Right lobe of liver (tissue), 6 donors: ENCODE measurements around the gene CCDC85C. TPM values are rescaled to one million over a fixed set of nuclear protein-coding genes. Genes with fewer than 3 reads are reported as not detected.

ENCODE experiments used
- ATAC-seq, 4 donors: fragments of 200-7000 bp; cut with Tn5 transposase; one replicate each; pipeline ENCODE4 v1.9.1; 2020; ENCODE audit warnings: mild to moderate bottlenecking in 4 of 4, moderate library complexity in 4 of 4
- DNase-seq, 3 donors: peaks; one replicate each; pipeline ENCODE4 v3.0.0-alpha.2; 2020
- H3K27ac ChIP-seq, 3 donors: fragments of 200-600 bp; one replicate each; pipeline ENCODE4 v1.8.0; 2022
- H3K27me3 ChIP-seq, 2 donors: fragments of 200-600 bp; one replicate each; pipeline ENCODE4 v1.8.0; 2022
- H3K36me3 ChIP-seq, 4 donors: fragments of 200-600 bp; sonication (generic) in 1 of 4; one replicate each; pipeline versions ENCODE4 v1.5.1 to v1.8.0; 2017 to 2022; ENCODE audit warnings: control low read depth in 1 of 4
- H3K4me1 ChIP-seq, 4 donors: fragments of 200-600 bp; sonication (generic) in 1 of 4; one replicate each; pipeline versions ENCODE4 v1.5.1 to v1.8.0; 2017 to 2022; ENCODE audit warnings: control low read depth in 1 of 4
- H3K4me3 ChIP-seq, 3 donors: fragments of 200-600 bp; one replicate each; pipeline ENCODE4 v1.8.0; 2022
- H3K9me3 ChIP-seq, 4 donors: fragments of 200-600 bp; sonication (generic) in 1 of 4; one replicate each; pipeline versions ENCODE4 v1.5.1 to v1.8.0; 2017 to 2022; ENCODE audit warnings: control low read depth in 1 of 4
- POLR2A ChIP-seq: fragments of 450-650 bp; IDR thresholded peaks from one replicate; pipeline ENCODE4 v1.6.1; 2017; ENCODE audit warnings: antibody characterized with exemption, mild to moderate bottlenecking
- WGBS: methylation state at CpG from one replicate; pipeline ENCODE4 v1.1.6; 2018; ENCODE audit warnings: low coverage, low lambda C conversion rate; ENCODE audit not compliant: insufficient coverage; ENCODE audit errors: missing lambda C conversion rate; 5-methylcytosine and 5-hydroxymethylcytosine counted together
- intact Hi-C, 2 donors: fragments of 100-400 bp; cut with DNase I; formaldehyde crosslinking; loops; one replicate each; pipeline versions ENCODE4 v1.11.2 to v1.14.1; 2022
- total RNA-seq, 6 experiments: library from RNA; depleted of rRNA in 2 of 6; stranded (reverse); fragments of >200 nt in 2 of 6; fragmentation: NEBNext Ultra II Directional in 3 of 6; extraction: Animal tissue kit (Norgen Biotek cat#: 25700) in 3 of 6; gene quantifications; one replicate each; pipeline versions ENCODE4 v1.1.0 to v1.2.4, GENCODE V29; 2016 to 2023
- TF ChIP-seq, protein P1 (sequence below), 4 donors: fragments of 200-600 bp in 3 of 4; fragments of 450-650 bp in 1 of 4; IDR thresholded peaks; one replicate each; pipeline versions ENCODE4 v1.5.1 to v1.8.0; 2016 to 2022; ENCODE audit warnings: antibody characterized with exemption in 4 of 4, mild to moderate bottlenecking in 2 of 4
- donor health status: DM: no; HTN: yes; CAD: no.
- donor health status: DM: no; HTN: no; CAD: no.
- donor health status: DM: no; HTN: no; CAD: no.
- donor health status: DM: no; HTN: yes; CAD: no.
- donor health status: DM: no; HTN: yes; CAD: no.

CCDC85C gene
- total RNA-seq, 6 experiments from 2014 or later, result 13.6 to 32.8 (median 21.8) TPM

DNA sequence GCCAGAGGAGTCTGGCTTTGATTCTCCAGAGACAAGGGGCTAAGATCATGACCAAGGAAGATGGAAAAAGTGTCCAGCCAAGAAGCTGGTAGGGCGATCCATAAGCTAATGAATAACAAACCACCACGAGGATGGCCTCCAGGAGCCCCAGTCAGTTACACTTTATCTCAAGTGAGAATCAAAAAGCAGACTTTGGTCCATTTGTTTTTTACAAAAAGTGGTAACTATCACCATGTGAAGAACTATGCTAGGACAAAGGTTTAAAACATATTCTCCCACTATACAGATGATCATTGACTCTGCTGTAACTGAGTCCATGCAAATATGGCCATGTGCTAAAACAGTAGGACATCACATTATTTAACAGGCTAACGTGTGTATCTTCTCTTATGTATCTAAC lies 137.2 kb downstream of the CCDC85C start:
- 58% methylated on average over 3 of the region's 3 CpGs for WGBS
- no peak for ATAC-seq
- intact Hi-C loops, result no loop called here

DNA sequence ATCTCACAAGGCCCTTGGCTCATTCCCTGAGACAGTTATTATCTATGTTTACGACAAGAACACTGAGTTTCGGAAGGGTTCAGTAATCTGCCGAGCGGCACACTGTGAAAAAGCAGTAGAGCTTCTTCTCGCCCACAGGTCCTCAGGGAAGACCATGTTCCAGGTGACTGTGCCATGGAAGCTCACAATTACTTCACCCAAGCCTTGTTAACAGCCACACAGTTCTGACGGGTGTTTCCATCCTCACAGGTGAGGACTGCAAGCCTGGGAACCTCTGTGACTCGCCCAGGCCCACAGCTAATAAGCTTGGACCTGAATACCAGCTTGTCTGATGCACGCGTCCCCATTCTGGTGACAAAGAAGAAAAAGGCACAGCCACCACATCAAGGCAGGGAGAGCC lies 138.7 kb downstream of the CCDC85C start:
- intact Hi-C loops, result no loop called here

More for the DNA sequence above, 137.2 kb downstream of the CCDC85C start:
- H3K27ac ChIP-seq, result no peak overlapping the region
- H3K4me3 ChIP-seq, result no peak overlapping the region
- no peaks in the 10 kb centered on the region for H3K9me3 ChIP-seq
- H3K4me1 ChIP-seq, result peaks cover 0 to 15% (median 7%) of the 10 kb centered on the region in 4 donors
- H3K27me3 ChIP-seq, result no peaks in the 10 kb centered on the region
- no peak for TF ChIP-seq POLR2A
- TF ChIP-seq, protein P1, sequence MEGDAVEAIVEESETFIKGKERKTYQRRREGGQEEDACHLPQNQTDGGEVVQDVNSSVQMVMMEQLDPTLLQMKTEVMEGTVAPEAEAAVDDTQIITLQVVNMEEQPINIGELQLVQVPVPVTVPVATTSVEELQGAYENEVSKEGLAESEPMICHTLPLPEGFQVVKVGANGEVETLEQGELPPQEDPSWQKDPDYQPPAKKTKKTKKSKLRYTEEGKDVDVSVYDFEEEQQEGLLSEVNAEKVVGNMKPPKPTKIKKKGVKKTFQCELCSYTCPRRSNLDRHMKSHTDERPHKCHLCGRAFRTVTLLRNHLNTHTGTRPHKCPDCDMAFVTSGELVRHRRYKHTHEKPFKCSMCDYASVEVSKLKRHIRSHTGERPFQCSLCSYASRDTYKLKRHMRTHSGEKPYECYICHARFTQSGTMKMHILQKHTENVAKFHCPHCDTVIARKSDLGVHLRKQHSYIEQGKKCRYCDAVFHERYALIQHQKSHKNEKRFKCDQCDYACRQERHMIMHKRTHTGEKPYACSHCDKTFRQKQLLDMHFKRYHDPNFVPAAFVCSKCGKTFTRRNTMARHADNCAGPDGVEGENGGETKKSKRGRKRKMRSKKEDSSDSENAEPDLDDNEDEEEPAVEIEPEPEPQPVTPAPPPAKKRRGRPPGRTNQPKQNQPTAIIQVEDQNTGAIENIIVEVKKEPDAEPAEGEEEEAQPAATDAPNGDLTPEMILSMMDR (IDR thresholded peaks at IDR 0.05), result no peak
- peaks cover 0 to 25% (median 5%) of the 10 kb centered on the region in 4 donors for H3K36me3 ChIP-seq
- DNase-seq, result no peak

DNA sequence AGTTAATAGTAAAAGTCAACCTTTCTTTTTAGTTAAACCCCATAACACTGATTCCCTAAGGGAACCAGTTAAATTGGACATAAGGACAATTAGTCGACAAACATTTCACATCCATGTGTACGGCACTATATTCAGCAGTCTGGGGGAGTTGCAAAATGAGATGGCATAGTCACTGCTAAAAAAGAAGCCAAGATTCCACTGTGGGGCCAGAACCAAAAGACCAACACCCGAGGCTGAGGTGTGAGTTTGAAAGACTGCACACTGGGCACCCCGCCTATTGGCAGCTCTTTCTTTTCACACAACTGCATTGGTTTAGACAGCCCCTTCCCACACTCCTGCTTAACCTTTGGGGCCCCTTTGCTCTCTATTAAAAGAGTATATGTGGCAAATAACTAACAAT lies 140.0 kb downstream of the CCDC85C start:
- DNase-seq, result no peak
- Histone ChIP-seq H3K4me3 (no peak overlapping the region), H3K4me1 (peaks cover 0 to 20% (median 9%) of the 10 kb centered on the region in 4 donors), H3K27ac (no peak overlapping the region), H3K36me3 (peaks cover 0 to 25% (median 5%) of the 10 kb centered on the region in 4 donors), H3K27me3 (no peaks in the 10 kb centered on the region), H3K9me3 (no peaks in the 10 kb centered on the region)
- WGBS, result 96% methylated on average over 3 of the region's 4 CpGs
- no peak for TF ChIP-seq POLR2A
- TF ChIP-seq, protein P1 (IDR thresholded peaks at IDR 0.05), result no peak
- no peak for ATAC-seq
- intact Hi-C loops, result no loop called here

More for the DNA sequence above, 138.7 kb downstream of the CCDC85C start:
- WGBS, result 100% methylated on average over 4 of the region's 9 CpGs
- ATAC-seq (no peak), DNase-seq (no peak)
- H3K9me3 ChIP-seq, result no peaks in the 10 kb centered on the region
- no peak overlapping the region for H3K27ac ChIP-seq
- no peak for TF ChIP-seq POLR2A
- TF ChIP-seq, protein P1 (IDR thresholded peaks at IDR 0.05), result no peak
- peaks cover 0 to 20% (median 9%) of the 10 kb centered on the region in 4 donors for H3K4me1 ChIP-seq
- H3K36me3 ChIP-seq, result peaks cover 0 to 25% (median 5%) of the 10 kb centered on the region in 4 donors
- H3K27me3 ChIP-seq, result no peaks in the 10 kb centered on the region
- no peak overlapping the region for H3K4me3 ChIP-seq

DNA sequence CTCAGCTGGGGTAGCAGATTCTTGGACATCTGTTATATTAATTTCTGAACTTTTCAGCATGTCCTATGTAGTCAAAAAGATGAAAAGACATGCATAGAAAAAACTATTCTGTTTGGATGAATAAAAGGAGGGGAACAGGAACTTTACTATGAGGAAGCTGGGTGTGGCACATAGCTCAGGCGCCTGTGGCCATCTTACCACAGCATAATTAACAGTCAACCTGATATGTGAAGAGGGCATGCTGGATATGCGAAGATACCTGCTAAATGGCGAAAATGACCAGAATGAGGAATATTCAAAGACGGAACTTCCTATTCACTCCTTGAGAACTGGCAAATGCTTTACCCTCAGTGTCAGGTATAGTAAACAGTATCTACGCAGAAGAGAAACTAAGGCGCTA lies 141.8 kb downstream of the CCDC85C start:
- TF ChIP-seq, protein P1 (IDR thresholded peaks at IDR 0.05), result no peak
- no peak for TF ChIP-seq POLR2A

More for the DNA sequence above, 141.8 kb downstream of the CCDC85C start:
- Histone ChIP-seq H3K4me1 (peaks cover 0 to 15% (median 8%) of the 10 kb centered on the region in 4 donors), H3K36me3 (peaks cover 0 to 39% (median 11%) of the 10 kb centered on the region in 4 donors), H3K9me3 (no peaks in the 10 kb centered on the region), H3K27ac (no peak overlapping the region), H3K27me3 (no peaks in the 10 kb centered on the region), H3K4me3 (no peak overlapping the region)
- intact Hi-C loops, result no loop called here
- DNase-seq (no peak), ATAC-seq (no peak)
- WGBS, result 68% methylated on average over 6 of the region's 6 CpGs
